Activated T-cell treated with anti-CD3 and anti-CD28 coated beads, Interleukin-2, amount 50 U/mL, for 72 hours (primary cell): ENCODE data around the gene INPP1. TPM values are rescaled to one million over a fixed set of nuclear protein-coding genes. Genes with fewer than 3 reads are reported as not detected.
A peak's percentile ranks its signal among the peaks of the same experiment; 100 is the strongest.
"Not testable (repeated sequence)": the region's sequence is repeated elsewhere in the genome, so short reads cannot be mapped to it uniquely, and the experiment has no call there.

Experiments
- ATAC-seq, 2 donors: fragments of 150-1000 bp; cut with Tn5 transposase; replicated peaks in 1 of 2; 2 replicates each; pipeline ENCODE4 v1.10.0; 2021; ENCODE audit warnings: moderate library complexity in 2 of 2, mild to moderate bottlenecking in 1 of 2
- DNase-seq, 2 donors: peaks; one replicate each; pipeline ENCODE4 v3.0.0; 2021 to 2022; ENCODE audit warnings: mixed read lengths in 1 of 2
- H3K27ac Mint-ChIP-seq: one replicate; pipeline ENCODE4 v1.8.0; 2022; ENCODE audit warnings: mild to moderate bottlenecking, moderate library complexity, mixed read lengths
- H3K27me3 Mint-ChIP-seq: one replicate; pipeline ENCODE4 v1.8.0; 2022; ENCODE audit warnings: low read depth, mixed read lengths
- H3K36me3 Mint-ChIP-seq, 2 donors: one replicate each; pipeline ENCODE4 v1.8.0; 2022; ENCODE audit warnings: mixed read lengths in 2 of 2, mild to moderate bottlenecking in 1 of 2; ENCODE audit not compliant: insufficient read depth in 2 of 2
- H3K4me1 Mint-ChIP-seq: one replicate; pipeline ENCODE4 v1.8.0; 2022; ENCODE audit warnings: low read depth, mixed read lengths
- H3K4me3 Mint-ChIP-seq, 2 donors: one replicate each; pipeline ENCODE4 v1.8.0; 2022; ENCODE audit warnings: mild to moderate bottlenecking in 2 of 2, mixed read lengths in 2 of 2, moderate library complexity in 2 of 2
- H3K9me3 Mint-ChIP-seq, 2 donors: one replicate each; pipeline ENCODE4 v1.8.0; 2022; ENCODE audit warnings: mixed read lengths in 2 of 2
- total RNA-seq, 2 donors: library from RNA; stranded (reverse); gene quantifications; one replicate each; pipeline ENCODE4 v1.2.3, GENCODE V29; 2022

The INPP1 gene
- total RNA-seq, 2 donors from 2014 or later: 19.4 TPM

GRCh38 chr2:190358655-190359448 lies 15.5 kb downstream of the INPP1 start:
- peak overlapping the region; percentile 51 to 99 for H3K4me3 Mint-ChIP-seq
- H3K27me3 Mint-ChIP-seq, DNase-seq, ATAC-seq, H3K36me3 Mint-ChIP-seq, H3K9me3 Mint-ChIP-seq: not testable (repeated sequence)
- H3K4me1 Mint-ChIP-seq: peaks cover 35% of the 10 kb centered on the region
- H3K27ac Mint-ChIP-seq: peak overlapping the region; percentile 65

DNA sequence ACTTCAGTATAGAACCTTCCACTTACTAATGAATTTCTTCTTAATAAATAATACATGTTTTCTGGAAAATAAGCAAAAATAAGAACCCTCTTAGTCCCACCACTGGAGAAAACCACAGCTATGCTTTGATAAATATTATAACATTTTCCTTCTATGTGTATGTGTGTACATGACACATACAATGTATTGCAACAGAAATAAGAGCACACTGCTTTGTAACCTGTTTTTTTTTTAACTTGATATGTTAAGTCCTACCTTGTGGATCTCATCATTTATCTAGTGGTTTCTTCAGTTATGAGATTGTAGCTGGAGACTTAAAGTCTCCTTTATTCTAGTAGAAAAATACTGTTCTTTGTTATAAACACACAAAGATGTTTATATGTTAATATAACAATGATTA lies 17.2 kb downstream of the INPP1 start:
- Mint-ChIP-seq H3K27me3 (no peaks in the 10 kb centered on the region), H3K9me3 (no peaks in the 10 kb centered on the region), H3K4me1 (peaks cover 35% of the 10 kb centered on the region), H3K27ac (peak overlapping the region; percentile 97), H3K4me3 (peak overlapping the region; percentile 99), H3K36me3 (no peaks in the 10 kb centered on the region)
- no peak for ATAC-seq
- DNase-seq: no peak

DNA sequence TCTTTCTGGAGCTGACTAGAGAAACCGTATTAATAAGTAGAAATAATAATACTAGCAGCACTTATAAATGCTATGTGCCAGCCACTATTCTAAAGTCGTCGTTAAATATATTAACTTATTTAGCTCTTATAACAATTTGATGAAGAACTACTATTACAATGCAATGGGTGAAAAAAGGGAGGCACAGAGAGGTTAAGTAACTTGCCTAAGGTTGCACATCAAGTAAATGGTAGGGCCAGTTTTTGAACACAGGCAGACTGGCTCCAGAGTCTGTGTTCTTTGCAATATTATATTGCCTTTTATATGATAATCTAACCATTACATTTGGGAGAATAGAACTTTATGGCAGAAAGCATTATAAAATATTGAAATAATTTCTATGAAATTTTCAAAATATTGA lies 17.6 kb downstream of the INPP1 start:
- no peak overlapping the region for H3K4me3 Mint-ChIP-seq
- DNase-seq (no peak), ATAC-seq (no peak)
- H3K36me3 Mint-ChIP-seq: no peaks in the 10 kb centered on the region
- H3K4me1 Mint-ChIP-seq: peaks cover 35% of the 10 kb centered on the region
- no peaks in the 10 kb centered on the region for H3K9me3 Mint-ChIP-seq
- no peak overlapping the region for H3K27ac Mint-ChIP-seq
- no peaks in the 10 kb centered on the region for H3K27me3 Mint-ChIP-seq

- H3K4me1 Mint-ChIP-seq: peaks cover 35% of the 10 kb centered on the region
- H3K36me3 Mint-ChIP-seq: no peaks in the 10 kb centered on the region
- H3K4me3 Mint-ChIP-seq: no peak overlapping the region
- H3K27me3 Mint-ChIP-seq: no peaks in the 10 kb centered on the region
- H3K9me3 Mint-ChIP-seq: no peaks in the 10 kb centered on the region
- ATAC-seq (no peak), DNase-seq (no peak)
- no peak overlapping the region for H3K27ac Mint-ChIP-seq
Measured at GRCh38 chr2:190361572-190361971, 18.2 kb downstream of the INPP1 start.

DNA sequence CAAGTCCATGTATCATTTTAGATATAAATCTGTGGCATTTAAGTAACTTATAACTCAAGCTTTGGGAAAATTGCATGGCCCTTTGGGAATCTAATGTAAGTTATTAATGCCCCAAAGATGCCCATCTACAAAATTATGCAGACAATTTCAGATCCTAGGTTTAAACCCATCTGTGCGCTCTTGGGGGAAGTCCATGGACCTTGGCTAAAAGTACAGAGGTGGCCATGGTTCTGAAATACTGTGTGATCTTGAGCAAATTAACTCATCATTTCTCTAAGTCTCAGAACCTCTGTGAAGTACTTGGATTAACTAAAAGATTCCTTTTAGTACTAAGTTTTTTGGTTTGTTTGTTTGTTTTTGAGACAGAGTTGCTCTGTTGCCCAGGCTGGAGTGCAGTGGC lies 19.5 kb downstream of the INPP1 start:
- Mint-ChIP-seq H3K36me3 (no peaks in the 10 kb centered on the region), H3K4me3 (no peak overlapping the region), H3K9me3 (no peaks in the 10 kb centered on the region), H3K4me1 (peaks cover 35% of the 10 kb centered on the region), H3K27ac (no peak overlapping the region), H3K27me3 (no peaks in the 10 kb centered on the region)
- ATAC-seq (no peak), DNase-seq (no peak)

DNA sequence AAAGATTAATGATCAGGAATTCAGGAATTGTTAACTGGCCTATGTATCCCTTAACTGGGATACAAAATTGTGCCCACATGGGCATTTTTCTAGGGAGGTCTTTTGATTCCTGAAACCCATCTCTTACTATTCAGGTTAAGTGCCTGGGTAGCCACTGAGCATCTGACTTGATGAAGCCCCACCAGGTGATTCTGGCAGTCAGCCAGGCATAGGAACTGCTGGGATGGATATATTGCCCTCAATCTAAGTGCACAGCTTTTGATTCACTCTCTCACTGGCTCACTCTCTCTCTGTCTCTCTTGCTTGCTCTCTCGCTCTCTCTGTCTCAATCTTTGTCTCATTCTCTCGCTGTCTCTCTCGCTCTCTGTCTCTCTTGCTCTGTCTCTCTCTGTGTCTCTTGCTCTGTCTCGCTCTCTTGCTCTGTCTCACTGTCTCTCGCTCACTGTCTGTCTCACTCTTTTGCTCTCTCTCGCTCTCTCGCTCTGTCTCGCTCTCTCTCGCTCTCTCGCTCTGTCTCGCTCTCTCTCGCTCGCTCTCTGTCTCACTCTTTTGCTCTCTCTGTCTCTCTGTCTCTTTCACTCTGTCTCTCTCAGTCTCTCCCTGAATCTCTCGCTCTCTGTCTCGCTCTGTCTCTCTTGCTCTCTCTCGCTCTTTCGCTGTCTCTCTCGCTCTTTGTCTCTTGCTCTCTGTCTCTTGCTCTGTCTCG lies 22.3 kb downstream of the INPP1 start:
- no peak for DNase-seq
- Mint-ChIP-seq H3K27ac (no peak overlapping the region), H3K27me3 (no peaks in the 10 kb centered on the region), H3K4me3 (no peak overlapping the region), H3K36me3 (no peaks in the 10 kb centered on the region), H3K4me1 (peaks cover 14% of the 10 kb centered on the region), H3K9me3 (no peaks in the 10 kb centered on the region)
- ATAC-seq: no peak

DNA sequence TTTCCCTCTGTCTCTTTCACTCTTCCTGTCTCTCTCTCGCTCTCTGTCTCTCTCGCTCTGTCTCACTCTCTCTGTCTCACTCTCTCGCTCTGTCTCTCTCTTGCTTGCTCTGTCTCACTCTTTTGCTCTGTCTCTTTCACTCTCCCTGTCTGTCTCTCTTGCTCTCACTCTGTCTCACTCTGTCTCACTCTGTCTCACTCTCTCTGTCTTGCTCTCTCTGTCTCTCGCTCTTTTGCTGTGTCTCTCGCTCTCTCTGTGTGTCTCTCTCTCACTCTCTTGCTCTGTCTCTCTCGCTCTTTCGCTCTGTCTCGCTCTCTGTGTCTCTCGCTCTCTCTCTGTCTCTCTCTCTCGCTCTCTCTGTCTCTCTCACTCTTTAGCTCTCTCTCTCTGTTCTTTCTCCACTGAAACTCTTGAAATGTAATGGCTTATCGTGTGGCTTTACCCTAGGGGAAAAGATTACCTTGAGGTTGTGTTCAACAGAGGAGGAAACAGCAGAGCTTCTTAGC lies 22.9 kb downstream of the INPP1 start:
- DNase-seq (no peak), ATAC-seq (no peak)
- Mint-ChIP-seq H3K9me3 (no peaks in the 10 kb centered on the region), H3K4me3 (no peak overlapping the region), H3K27me3 (no peaks in the 10 kb centered on the region), H3K36me3 (no peaks in the 10 kb centered on the region), H3K4me1 (peaks cover 13% of the 10 kb centered on the region), H3K27ac (no peak overlapping the region)

GRCh38 chr2:190367091-190367490 lies 23.7 kb downstream of the INPP1 start:
- Mint-ChIP-seq H3K36me3 (no peaks in the 10 kb centered on the region), H3K9me3 (no peaks in the 10 kb centered on the region), H3K27ac (no peak overlapping the region), H3K4me3 (no peak overlapping the region), H3K4me1 (peaks cover 9% of the 10 kb centered on the region), H3K27me3 (no peaks in the 10 kb centered on the region)
- no peak for ATAC-seq
- DNase-seq: no peak

- Mint-ChIP-seq H3K27me3 (no peaks in the 10 kb centered on the region), H3K9me3 (no peaks in the 10 kb centered on the region), H3K36me3 (no peaks in the 10 kb centered on the region), H3K4me3 (no peak overlapping the region), H3K27ac (no peak overlapping the region), H3K4me1 (no peaks in the 10 kb centered on the region)
- DNase-seq (no peak), ATAC-seq (no peak)
Measured at GRCh38 chr2:190369635-190370034, 26.2 kb downstream of the INPP1 start.

DNA sequence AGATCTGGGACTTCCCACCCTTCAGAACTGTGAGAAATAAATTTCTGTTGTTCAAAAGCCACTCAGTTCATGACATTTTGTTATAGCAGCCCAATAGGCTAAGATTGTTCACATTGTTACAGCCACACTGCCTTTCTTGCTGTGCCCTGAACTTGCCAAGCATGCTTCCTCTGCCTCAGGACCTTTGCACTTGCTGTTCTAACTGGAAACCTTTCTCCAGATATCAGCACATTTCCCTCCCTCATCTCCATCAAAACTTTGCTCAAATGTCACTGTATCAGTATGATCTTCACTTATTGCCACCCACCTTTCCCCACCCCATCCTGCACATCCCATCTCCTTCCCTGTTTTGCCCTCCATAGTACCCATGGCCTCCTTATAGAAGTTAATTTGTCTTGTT lies 32.7 kb downstream of the INPP1 start:
- no peaks in the 10 kb centered on the region for H3K9me3 Mint-ChIP-seq
- DNase-seq (no peak), ATAC-seq (no peak)
- H3K27ac Mint-ChIP-seq: no peak overlapping the region
- H3K27me3 Mint-ChIP-seq: peaks cover 7% of the 10 kb centered on the region
- H3K4me1 Mint-ChIP-seq: no peaks in the 10 kb centered on the region
- no peak overlapping the region for H3K4me3 Mint-ChIP-seq
- H3K36me3 Mint-ChIP-seq: no peaks in the 10 kb centered on the region

GRCh38 chr2:190376591-190377245 lies 33.3 kb downstream of the INPP1 start:
- ATAC-seq (no peak), DNase-seq (no peak)
- Mint-ChIP-seq H3K4me1 (no peaks in the 10 kb centered on the region), H3K27me3 (peaks cover 7% of the 10 kb centered on the region), H3K4me3 (no peak overlapping the region), H3K9me3 (no peaks in the 10 kb centered on the region), H3K27ac (no peak overlapping the region), H3K36me3 (no peaks in the 10 kb centered on the region)

DNA sequence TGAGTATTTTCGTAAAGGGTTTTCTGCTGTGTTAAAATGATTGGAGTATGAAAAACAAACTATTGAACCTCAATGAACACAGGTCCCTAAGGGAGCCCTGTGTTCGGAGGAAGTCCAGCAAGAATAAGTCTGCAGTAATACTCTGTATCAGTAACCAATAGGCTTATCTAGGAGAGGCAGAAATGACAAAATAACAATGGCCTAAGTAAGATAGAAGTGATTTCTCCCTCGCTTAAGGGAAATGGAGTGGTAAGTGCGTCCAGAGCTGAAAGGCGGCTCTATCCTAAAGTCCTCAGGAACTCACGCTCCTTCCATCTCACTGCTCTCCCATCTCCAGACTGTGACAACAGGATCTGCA lies 35.5 kb downstream of the INPP1 start:
- no peaks in the 10 kb centered on the region for H3K9me3 Mint-ChIP-seq
- H3K27ac Mint-ChIP-seq: no peak overlapping the region
- ATAC-seq: no peak
- H3K4me1 Mint-ChIP-seq: peaks cover 5% of the 10 kb centered on the region
- H3K4me3 Mint-ChIP-seq: no peak overlapping the region
- no peaks in the 10 kb centered on the region for H3K36me3 Mint-ChIP-seq
- DNase-seq: no peak
- peaks cover 7% of the 10 kb centered on the region for H3K27me3 Mint-ChIP-seq

DNA sequence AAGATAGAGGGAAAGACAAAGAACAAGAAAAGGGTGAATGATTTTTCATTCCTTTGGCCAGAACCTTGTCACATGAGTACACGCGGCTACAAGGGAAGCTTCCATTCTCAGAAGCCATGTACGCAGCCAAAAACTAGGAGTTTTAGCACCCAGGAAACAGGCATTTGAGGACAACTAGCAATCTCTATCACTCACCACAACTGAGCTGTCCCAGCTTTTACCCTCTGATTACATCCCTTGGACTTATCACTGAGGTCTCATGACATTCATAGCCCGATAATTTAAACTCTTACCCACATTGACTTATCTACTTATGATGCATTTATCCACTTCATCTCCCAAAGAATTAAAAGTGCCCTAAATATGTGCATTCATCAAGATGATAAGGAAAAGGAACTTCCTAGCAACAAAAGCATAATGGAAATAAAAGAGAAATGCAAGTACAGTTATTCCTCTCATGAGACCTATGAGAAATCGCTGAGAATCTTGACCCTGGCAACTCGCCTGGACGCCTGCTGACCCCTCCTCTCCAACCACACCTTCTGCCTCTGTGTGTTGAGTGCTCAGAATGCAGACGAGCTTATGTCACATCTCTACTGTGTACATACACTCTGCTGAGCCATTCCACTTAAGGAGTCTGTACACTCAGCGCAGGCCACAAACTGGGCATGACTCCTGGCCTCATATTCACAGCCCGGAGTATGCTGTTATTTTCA lies 36.0 kb downstream of the INPP1 start:
- Mint-ChIP-seq H3K4me1 (peaks cover 5% of the 10 kb centered on the region), H3K27ac (no peak overlapping the region), H3K4me3 (no peak overlapping the region), H3K9me3 (no peaks in the 10 kb centered on the region), H3K36me3 (no peaks in the 10 kb centered on the region), H3K27me3 (peaks cover 7% of the 10 kb centered on the region)
- DNase-seq (no peak), ATAC-seq (no peak)
